Left lobe of liver (tissue), 2 donors: ENCODE results near the gene KIF18A. TPM values are rescaled to one million over a fixed set of nuclear protein-coding genes. Genes with fewer than 3 reads are reported as not detected.
"Not testable (repeated sequence)": the region's sequence is repeated elsewhere in the genome, so short reads cannot be mapped to it uniquely, and the experiment has no call there.

Experiments
- ATAC-seq: fragments of 200-7000 bp; cut with Tn5 transposase; one replicate; pipeline ENCODE4 v1.9.1; 2020; ENCODE audit warnings: mild to moderate bottlenecking, moderate library complexity
- DNase-seq: peaks from one replicate; pipeline ENCODE4 v3.0.0-alpha.2; 2020; ENCODE audit warnings: low spot score
- total RNA-seq: library from RNA; stranded (reverse); gene quantifications from one replicate; pipeline ENCODE4 v1.2.1, GENCODE V29; 2021
- donor health status: DM: no; HTN: no; CAD: no; lungs with moderate emphysema.
- donor health status: DM: no; HTN: yes; CAD: no.

The KIF18A gene
- 0.13 TPM for total RNA-seq

- ATAC-seq (peak; percentile 97), DNase-seq (peak; percentile 100)
Measured at GRCh38 chr11:28107750-28108618, at the start of gene KIF18A, which contains the start of gene METTL15. Gene KIF18A (minus strand): TSS chr11:28108156. CDS start chr11:28097947, 10,209 bp downstream. Gene METTL15 (plus strand): TSS chr11:28108388. CDS start chr11:28113335, 4,947 bp downstream.

- DNase-seq = no peak
- no peak for ATAC-seq
Measured at GRCh38 chr11:28153586-28153985, 45.6 kb upstream of the KIF18A start.

GRCh38 chr11:28152743-28153142, 44.8 kb upstream of the KIF18A start:
- ATAC-seq = no peak

DNA sequence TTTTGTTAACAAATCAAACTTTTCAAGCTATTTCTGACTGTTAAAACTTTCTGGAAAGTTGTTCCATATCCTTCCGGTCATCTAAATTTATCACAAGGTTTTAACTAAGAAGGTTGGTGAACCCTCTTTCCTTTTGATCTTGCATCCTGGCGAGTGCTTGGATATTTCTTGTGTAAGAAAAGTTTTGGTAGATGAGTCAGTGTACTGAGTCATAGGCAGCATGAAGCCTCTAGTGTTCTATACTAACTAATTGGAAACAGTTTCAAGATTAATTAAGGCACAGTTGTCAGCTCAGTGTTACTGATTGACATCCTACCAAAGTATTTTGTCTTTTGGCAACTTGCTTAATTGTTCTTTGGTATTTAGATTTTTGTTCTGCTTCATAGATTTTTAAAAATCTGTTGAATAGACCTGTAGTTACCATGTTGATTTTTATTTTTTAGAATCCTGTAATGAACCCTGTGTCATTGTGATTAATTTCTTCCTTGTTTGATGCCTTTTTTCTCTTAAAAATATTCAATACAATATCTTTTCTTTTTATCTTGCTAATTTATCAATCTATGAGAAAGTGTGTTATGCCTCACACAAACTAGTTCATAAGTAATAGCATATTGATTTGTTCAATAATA, 38.3 kb upstream of the KIF18A start:
- ATAC-seq (no peak), DNase-seq (no peak)

More at GRCh38 chr11:28152743-28153142, 44.8 kb upstream of the KIF18A start:
- DNase-seq = no peak

- ATAC-seq (no peak), DNase-seq (no peak)
Measured at GRCh38 chr11:28144808-28145207, 36.9 kb upstream of the KIF18A start.

- DNase-seq (no peak), ATAC-seq (no peak)
Measured at GRCh38 chr11:28142724-28143123, 34.8 kb upstream of the KIF18A start.

GRCh38 chr11:28140689-28141455, 32.9 kb upstream of the KIF18A start:
- ATAC-seq (no peak), DNase-seq (no peak)

DNA sequence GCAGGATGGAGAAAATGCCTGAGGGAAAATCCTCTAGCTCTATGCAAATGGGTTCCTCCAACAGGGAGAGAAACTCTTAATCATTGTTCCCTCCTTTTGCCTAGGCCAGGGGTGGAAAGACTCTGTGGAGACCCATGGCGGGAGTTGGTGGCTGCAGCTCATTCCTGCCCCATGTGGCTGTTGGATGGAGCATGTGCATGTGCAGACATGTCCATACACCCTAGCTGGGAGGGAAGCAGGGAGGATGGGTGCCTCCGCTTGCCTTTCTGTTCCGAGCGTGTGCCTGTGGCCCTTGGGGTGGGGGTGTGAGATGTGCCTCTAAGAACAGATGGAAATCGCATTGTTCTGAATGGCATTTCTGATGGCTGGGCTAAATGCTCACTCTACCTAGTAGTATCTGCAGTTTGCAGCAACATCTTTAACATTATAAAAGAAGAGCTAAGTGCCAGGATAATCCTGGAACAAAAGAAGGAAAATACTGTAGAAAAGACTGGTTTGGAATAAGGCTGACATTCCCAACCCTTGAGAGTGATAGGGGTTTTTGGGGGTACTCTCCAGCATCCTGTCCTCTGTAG, 32.0 kb upstream of the KIF18A start:
- DNase-seq = no peak
- ATAC-seq = no peak

DNA sequence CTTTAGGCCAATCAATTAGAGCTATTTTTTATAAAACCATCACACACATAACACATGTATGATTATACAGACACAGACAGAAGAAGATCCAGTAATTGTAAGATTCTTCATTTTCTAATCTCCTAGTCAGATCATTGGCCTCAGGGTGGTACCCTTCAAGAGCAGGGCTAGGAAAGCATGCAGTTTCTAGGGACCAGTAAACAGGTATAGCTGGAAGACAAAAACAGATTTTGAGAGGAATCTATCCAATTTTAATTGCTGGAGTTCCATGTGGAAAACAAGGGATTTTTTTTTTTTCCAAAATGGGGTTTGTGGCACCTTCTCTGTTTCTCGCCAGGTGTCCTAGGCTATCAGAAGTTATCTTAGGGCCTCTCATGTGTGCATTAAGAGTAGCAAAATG, 29.9 kb upstream of the KIF18A start:
- DNase-seq = no peak
- ATAC-seq = no peak

DNA sequence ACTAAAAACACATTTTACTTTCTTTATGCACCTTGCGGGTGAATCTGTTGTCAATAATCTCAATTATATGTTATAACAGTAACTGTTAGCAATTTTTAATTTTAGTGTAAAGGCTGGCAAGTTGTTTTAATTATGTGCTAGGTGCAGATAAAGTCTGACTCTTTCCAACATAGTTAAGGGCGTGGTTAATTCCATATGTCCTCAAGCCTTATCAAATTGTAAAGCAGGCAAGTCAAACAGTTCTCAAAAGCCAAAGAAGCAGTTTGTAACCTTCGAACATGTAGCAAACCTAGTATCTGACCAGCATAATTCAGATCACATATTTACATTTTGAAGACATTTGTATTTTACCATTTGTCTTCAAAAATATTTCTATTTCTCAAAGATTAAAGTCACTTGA, 29.4 kb upstream of the KIF18A start:
- ATAC-seq (no peak), DNase-seq (no peak)

DNA sequence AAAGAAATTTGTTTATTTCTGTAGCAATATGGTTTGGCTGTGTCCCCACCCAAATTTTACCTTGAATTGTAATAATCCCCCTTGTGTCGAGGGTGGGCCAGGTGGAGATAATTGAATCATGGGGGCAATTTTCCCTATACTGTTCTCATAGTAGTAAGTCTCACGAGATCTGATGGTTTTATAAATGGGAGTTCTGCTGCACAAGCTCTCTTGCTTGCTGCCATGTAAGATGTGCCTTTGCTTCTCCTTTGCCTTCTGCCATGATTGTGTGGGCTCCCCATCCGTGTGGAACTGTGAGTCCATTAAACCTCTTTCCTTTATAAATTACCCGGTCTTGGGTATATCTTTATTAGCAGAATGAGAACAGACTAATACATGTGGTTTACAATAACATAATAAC, 28.2 kb upstream of the KIF18A start:
- not testable (repeated sequence) for ATAC-seq, DNase-seq

- DNase-seq (no peak), ATAC-seq (no peak)
Measured at GRCh38 chr11:28133146-28133545, 25.2 kb upstream of the KIF18A start.

DNA sequence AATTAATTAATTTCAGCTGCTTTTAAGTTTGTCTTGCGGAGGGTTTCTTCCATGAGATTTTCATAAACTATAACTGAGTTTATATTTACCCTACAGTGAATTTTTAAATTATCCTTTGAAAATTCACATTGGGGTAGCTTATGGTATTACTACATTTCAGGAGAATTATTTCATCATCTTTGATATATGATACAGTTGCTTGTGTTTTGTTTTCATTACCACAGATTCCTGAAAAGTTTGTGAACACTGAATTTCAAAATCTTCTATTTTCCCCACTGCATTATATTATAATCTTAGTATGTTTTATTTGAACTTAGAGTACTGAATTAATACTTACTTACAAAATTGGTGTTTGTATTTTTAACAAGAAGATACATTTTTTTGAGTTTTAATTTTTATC, 24.6 kb upstream of the KIF18A start:
- DNase-seq (no peak), ATAC-seq (no peak)

GRCh38 chr11:28123151-28123581, 15.2 kb upstream of the KIF18A start:
- DNase-seq (no peak), ATAC-seq (no peak)

DNA sequence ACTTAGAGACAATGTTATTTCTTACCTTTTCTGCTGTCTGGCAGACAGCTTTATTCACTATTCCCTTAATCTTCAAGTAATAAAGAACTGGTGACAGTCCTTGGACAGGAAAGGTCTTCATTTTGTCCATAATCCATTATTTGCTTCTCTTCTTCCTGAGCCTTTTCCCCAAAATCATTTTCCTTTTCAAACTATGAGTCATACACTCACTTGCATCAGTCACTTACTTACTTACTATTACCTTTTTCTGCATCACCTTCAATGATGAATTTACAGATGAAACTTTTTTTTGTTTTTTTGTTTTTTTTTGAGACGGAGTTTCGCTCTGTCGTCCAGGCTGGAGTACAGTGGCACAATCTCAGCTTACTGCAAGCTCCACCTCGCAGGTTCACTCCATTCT, 9.8 kb upstream of the KIF18A start:
- DNase-seq = no peak
- ATAC-seq = no peak

- ATAC-seq (no peak), DNase-seq (no peak)
Measured at GRCh38 chr11:28114731-28115130, 6.8 kb upstream of the KIF18A start.

DNA sequence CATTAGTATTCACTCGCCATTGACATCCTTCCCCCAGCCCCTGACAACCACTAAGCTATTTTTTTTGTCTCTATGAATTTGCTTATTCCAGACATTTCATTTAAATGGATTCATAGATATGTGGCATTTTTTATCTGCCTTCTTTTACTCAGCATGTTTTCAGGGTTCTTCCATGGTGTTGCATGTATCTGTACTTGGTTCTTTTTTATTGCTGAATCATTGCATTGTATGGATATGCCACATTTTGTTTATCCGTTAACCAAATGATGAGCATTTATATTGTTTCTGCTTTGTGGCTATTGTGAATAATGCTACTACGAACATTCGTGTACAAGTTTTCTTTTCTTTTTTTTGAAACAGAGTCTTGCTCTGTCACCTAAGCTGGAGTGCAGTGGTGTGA, 6.2 kb upstream of the KIF18A start:
- no peak for DNase-seq
- no peak for ATAC-seq

DNA sequence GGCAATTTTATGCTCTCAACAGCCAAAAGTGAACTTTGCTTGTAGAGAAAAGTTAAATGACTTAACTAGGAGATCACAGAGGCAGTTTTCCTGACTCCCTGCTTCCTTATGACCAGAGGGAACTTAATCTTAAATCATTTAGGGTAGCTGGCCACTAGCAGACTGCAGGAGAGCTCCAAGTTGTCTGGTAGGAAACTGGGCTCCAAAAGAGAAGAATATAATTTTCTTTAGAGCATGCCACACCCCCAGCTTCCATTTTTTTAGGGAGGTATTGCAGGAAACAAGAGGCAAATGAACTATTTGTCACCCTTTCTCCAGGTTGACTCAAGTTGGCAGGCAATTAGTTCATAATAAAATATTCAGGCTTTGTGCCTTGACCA, 2.9 kb upstream of the KIF18A start:
- no peak for ATAC-seq
- DNase-seq = no peak

- peak; percentile 75 for ATAC-seq
Measured at GRCh38 chr11:28110108-28110820, 2.3 kb upstream of the KIF18A start.

GRCh38 chr11:28108958-28109357, 1.0 kb upstream of the KIF18A start:
- DNase-seq (no peak), ATAC-seq (no peak)

More at GRCh38 chr11:28110108-28110820, 2.3 kb upstream of the KIF18A start:
- DNase-seq = peak; percentile 73
